Caco-2 (cell line): Measurements from ENCODE around the gene DPH6. TPM values are rescaled to one million over a fixed set of nuclear protein-coding genes. Genes with fewer than 3 reads are reported as not detected.
"Not testable (repeated sequence)": the region's sequence is repeated elsewhere in the genome, so short reads cannot be mapped to it uniquely, and the experiment has no call there.

Experiments used
- BruUV-seq: library from RNA; stranded (reverse); fragments of 400-500 nt; replicated peaks from 2 replicates; lab custom pipeline; 2021; lab: Mats Ljungman, UMichigan
- CTCF ChIA-PET: fragments of 300-600 bp; sonication (Branson Sonifier 250); formaldehyde crosslinking; loops from one replicate; lab custom pipeline; 2022; ENCODE audit warnings: antibody characterized with exemption; lab: Charles Lee
- POLR2A ChIA-PET: fragments of 300-600 bp; sonication (Branson Sonifier 250); formaldehyde crosslinking; loops from one replicate; lab custom pipeline; 2022; ENCODE audit warnings: antibody characterized with exemption; lab: Charles Lee
- DNase-seq, 2 experiments: peaks; one replicate each; pipeline versions ENCODE4 v3.0.0 to v3.0.0-alpha.2; 2020 to 2022
- H3K27me3 ChIP-seq: replicated peaks from 2 replicates; pipeline ENCODE4 v1.6.0; 2011; ENCODE audit warnings: low read length; ENCODE audit not compliant: control insufficient read depth, insufficient read depth
- H3K36me3 ChIP-seq: 2 replicates; pipeline ENCODE4 v1.5.1; 2011; ENCODE audit warnings: low read length; ENCODE audit not compliant: control insufficient read depth, insufficient read depth
- H3K4me1 ChIP-seq: fragments of 250-450 bp; sonication (Bioruptor Pico); 2 replicates; pipeline ENCODE4 v1.5.1; 2020; ENCODE audit warnings: mild to moderate bottlenecking
- H3K4me3 ChIP-seq: 2 replicates; pipeline ENCODE4 v1.5.1; 2011; ENCODE audit warnings: low read depth, mild to moderate bottlenecking, control low read depth, low read length
- H3K9me3 ChIP-seq: fragments of 250-450 bp; sonication (Bioruptor Pico); 2 replicates; pipeline ENCODE4 v1.5.1; 2020; ENCODE audit warnings: mild to moderate bottlenecking, moderate library complexity
- H3K27ac Mint-ChIP-seq: one replicate; pipeline ENCODE4 v1.8.0; 2022; ENCODE audit warnings: mixed read lengths; ENCODE audit not compliant: unreplicated experiment
- H3K27me3 Mint-ChIP-seq: one replicate; pipeline ENCODE4 v1.8.0; 2022; ENCODE audit warnings: mixed read lengths; ENCODE audit not compliant: insufficient read depth, unreplicated experiment
- H3K36me3 Mint-ChIP-seq: one replicate; pipeline ENCODE4 v1.8.0; 2022; ENCODE audit warnings: mild to moderate bottlenecking, mixed read lengths; ENCODE audit not compliant: insufficient read depth, unreplicated experiment
- H3K4me1 Mint-ChIP-seq: one replicate; pipeline ENCODE4 v1.8.0; 2022; ENCODE audit warnings: low read depth, mixed read lengths; ENCODE audit not compliant: unreplicated experiment
- H3K4me3 Mint-ChIP-seq: one replicate; pipeline ENCODE4 v1.8.0; 2022; ENCODE audit warnings: mild to moderate bottlenecking, moderate library complexity, mixed read lengths; ENCODE audit not compliant: unreplicated experiment
- H3K9me3 Mint-ChIP-seq: one replicate; pipeline ENCODE4 v1.8.0; 2022; ENCODE audit warnings: mixed read lengths; ENCODE audit not compliant: unreplicated experiment
- CTCF ChIP-seq, 2 experiments: fragments of 200-600 bp in 1 of 2; IDR thresholded peaks; 1 replicate in 1 of 2; 2 replicates in 1 of 2; pipeline versions ENCODE4 v1.5.1 to v1.8.0; 2011 to 2022; ENCODE audit warnings: antibody characterized with exemption in 1 of 2, control low read depth in 1 of 2, inconsistent platforms in 1 of 2, low read depth in 1 of 2, low read length in 1 of 2, mild to moderate bottlenecking in 1 of 2, moderate library complexity in 1 of 2; ENCODE audit not compliant: insufficient read depth in 1 of 2, severe bottlenecking in 1 of 2, unreplicated experiment in 1 of 2
- intact Hi-C: fragments of 100-400 bp; cut with micrococcal nuclease; formaldehyde crosslinking; loops from one replicate; pipeline ENCODE4 v1.10.0; 2022; ENCODE audit not compliant: unreplicated experiment
- total RNA-seq: library from RNA; stranded (reverse); gene quantifications from 2 replicates; pipeline ENCODE4 v1.2.3, GENCODE V29; 2022

The DPH6 gene
- total RNA-seq, 1 experiment from 2014 or later: 24.0 TPM

GRCh38 chr15:35330916-35331315 is 215.0 kb downstream of the DPH6 start:
- no peak overlapping the region for H3K27ac Mint-ChIP-seq
- no peaks in the 10 kb centered on the region for H3K27me3 ChIP-seq
- H3K36me3 ChIP-seq: no peaks in the 10 kb centered on the region
- ChIA-PET POLR2A (interaction anchor here (0.5 kb wide), 1 partner anchor 21 kb away, joined by 3 read pairs; no protein-coding TSS in a partner anchor), CTCF (no interaction called here)
- no peak for DNase-seq
- BruUV-seq: no TSS peak
- H3K9me3 ChIP-seq: no peaks in the 10 kb centered on the region
- no peaks in the 10 kb centered on the region for H3K36me3 Mint-ChIP-seq
- no peaks in the 10 kb centered on the region for H3K4me1 ChIP-seq
- H3K4me1 Mint-ChIP-seq: no peaks in the 10 kb centered on the region
- no peak for TF ChIP-seq CTCF (IDR thresholded peaks at IDR 0.05; ENCODE audit: insufficient read depth in 1 of 2, low read depth in 1 of 2, low read length in 1 of 2, severe bottlenecking in 1 of 2, unreplicated experiment in 1 of 2)
- intact Hi-C loops: no loop called here
- H3K4me3 ChIP-seq: no peak overlapping the region
- peaks cover 10% of the 10 kb centered on the region for H3K9me3 Mint-ChIP-seq
- H3K4me3 Mint-ChIP-seq: no peak overlapping the region
- H3K27me3 Mint-ChIP-seq: no peaks in the 10 kb centered on the region

GRCh38 chr15:35330048-35330695 is 215.8 kb downstream of the DPH6 start:
- Mint-ChIP-seq H3K36me3 (no peaks in the 10 kb centered on the region), H3K4me3 (no peak overlapping the region), H3K9me3 (peaks cover 10% of the 10 kb centered on the region), H3K27me3 (no peaks in the 10 kb centered on the region), H3K4me1 (no peaks in the 10 kb centered on the region), H3K27ac (no peak overlapping the region)
- Histone ChIP-seq H3K9me3 (no peaks in the 10 kb centered on the region), H3K36me3 (no peaks in the 10 kb centered on the region), H3K27me3 (no peaks in the 10 kb centered on the region), H3K4me1 (no peaks in the 10 kb centered on the region), H3K4me3 (no peak overlapping the region)
- ChIA-PET CTCF (no interaction called here), POLR2A (interaction anchor here (0.5 kb wide), 1 partner anchor 22 kb away, joined by 3 read pairs; no protein-coding TSS in a partner anchor)
- no peak for DNase-seq
- TF ChIP-seq CTCF (IDR thresholded peaks at IDR 0.05; ENCODE audit: insufficient read depth in 1 of 2, low read depth in 1 of 2, low read length in 1 of 2, severe bottlenecking in 1 of 2, unreplicated experiment in 1 of 2): no peak
- BruUV-seq: no TSS peak
- intact Hi-C loops: no loop called here

GRCh38 chr15:35329521-35329961 is 216.4 kb downstream of the DPH6 start:
- no peak for TF ChIP-seq CTCF (IDR thresholded peaks at IDR 0.05; ENCODE audit: insufficient read depth in 1 of 2, low read depth in 1 of 2, low read length in 1 of 2, severe bottlenecking in 1 of 2, unreplicated experiment in 1 of 2)
- no peak overlapping the region for H3K4me3 ChIP-seq
- no peak for DNase-seq
- peaks cover 10% of the 10 kb centered on the region for H3K9me3 Mint-ChIP-seq
- ChIA-PET CTCF (no interaction called here), POLR2A (no interaction called here)
- no TSS peak for BruUV-seq
- intact Hi-C loops: no loop called here
- no peaks in the 10 kb centered on the region for H3K27me3 ChIP-seq
- H3K27ac Mint-ChIP-seq: no peak overlapping the region
- no peaks in the 10 kb centered on the region for H3K36me3 ChIP-seq
- H3K9me3 ChIP-seq: no peaks in the 10 kb centered on the region
- no peak overlapping the region for H3K4me3 Mint-ChIP-seq
- H3K27me3 Mint-ChIP-seq: no peaks in the 10 kb centered on the region
- H3K36me3 Mint-ChIP-seq: no peaks in the 10 kb centered on the region
- no peaks in the 10 kb centered on the region for H3K4me1 ChIP-seq
- no peaks in the 10 kb centered on the region for H3K4me1 Mint-ChIP-seq

DNA sequence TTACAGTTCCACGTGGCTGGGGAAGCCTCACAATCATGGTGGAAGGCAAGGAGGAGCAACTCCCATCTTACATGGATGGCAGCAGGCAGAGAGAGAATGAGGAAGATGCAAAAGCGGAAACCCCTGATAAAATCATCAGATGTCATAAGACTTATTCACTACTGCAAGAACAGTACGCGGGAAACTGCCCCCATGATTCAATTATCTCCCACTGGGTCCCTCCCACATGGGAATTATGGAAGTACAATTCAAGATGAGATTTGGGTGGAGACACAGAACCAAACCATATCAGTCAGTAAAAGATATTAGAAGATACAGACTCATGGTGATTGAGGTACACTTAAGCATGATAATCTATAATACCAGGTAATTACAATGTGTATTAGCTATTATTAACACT is 217.1 kb downstream of the DPH6 start:
- H3K4me3 ChIP-seq, H3K4me1 Mint-ChIP-seq, CTCF ChIA-PET, H3K9me3 ChIP-seq, intact Hi-C loops, POLR2A ChIA-PET, H3K4me1 ChIP-seq, H3K36me3 ChIP-seq, H3K27me3 ChIP-seq, H3K27ac Mint-ChIP-seq, H3K27me3 Mint-ChIP-seq, H3K4me3 Mint-ChIP-seq, DNase-seq, BruUV-seq, H3K36me3 Mint-ChIP-seq: not testable (repeated sequence)
- peaks cover 10% of the 10 kb centered on the region for H3K9me3 Mint-ChIP-seq
